Right atrium auricular region (tissue), 2 donors: ENCODE measurements around the gene CORO6. TPM values are rescaled to one million over a fixed set of nuclear protein-coding genes. Genes with fewer than 3 reads are reported as not detected.

Experiments
- DNase-seq: peaks from one replicate; pipeline ENCODE4 v3.0.0-alpha.2; 2019; ENCODE audit warnings: low spot score
- H3K27ac ChIP-seq, 2 donors: fragments of 200-600 bp; sonication (generic); 1 replicate in 1 of 2; 2 replicates in 1 of 2; pipeline ENCODE4 v1.5.1; 2016 to 2019
- H3K27me3 ChIP-seq, 2 donors: fragments of 200-600 bp; sonication (generic); one replicate each; pipeline versions ENCODE4 v1.5.1 to v1.6.0; 2017 to 2019
- H3K36me3 ChIP-seq: fragments of 200-600 bp; sonication (generic); one replicate; pipeline ENCODE4 v1.5.1; 2016
- H3K4me1 ChIP-seq, 2 donors: fragments of 200-600 bp; sonication (generic); one replicate each; pipeline versions ENCODE4 v1.5.1 to v1.6.0; 2017 to 2019
- H3K4me3 ChIP-seq, 2 donors: fragments of 200-600 bp; sonication (generic); 1 replicate in 1 of 2; 2 replicates in 1 of 2; pipeline ENCODE4 v1.5.1; 2017 to 2019; ENCODE audit warnings: mild to moderate bottlenecking in 1 of 2, moderate library complexity in 1 of 2
- H3K9me3 ChIP-seq, 2 donors: fragments of 200-600 bp; sonication (generic); one replicate each; pipeline ENCODE4 v1.5.1; 2019
- CTCF ChIP-seq, 2 donors: fragments of 200-600 bp; sonication (generic); IDR thresholded peaks; one replicate each; pipeline ENCODE4 v1.5.1; 2019; ENCODE audit warnings: antibody characterized with exemption in 2 of 2
- total RNA-seq, 2 donors: library from RNA; depleted of rRNA; stranded (reverse); fragments of >200 nt; gene quantifications; one replicate each; pipeline ENCODE4 v1.1.0, GENCODE V29; 2016

CORO6 gene
- total RNA-seq, 2 donors from 2014 or later = 65.0 to 87.6 TPM

- Histone ChIP-seq H3K27ac (peak overlapping the region in 1 of 2 donors; percentile 12), H3K4me3 (peak overlapping the region; percentile 16 to 44), H3K36me3 (no peaks in the 10 kb centered on the region), H3K9me3 (no peaks in the 10 kb centered on the region), H3K27me3 (no peaks in the 10 kb centered on the region), H3K4me1 (peaks cover 0 to 60% of the 10 kb centered on the region in 2 donors)
- peak; percentile 93 to 96 for TF ChIP-seq CTCF (IDR thresholded peaks at IDR 0.05)
- DNase-seq = peak; percentile 95
Observed at GRCh38 chr17:29613352-29613837, 9.3 kb downstream of the CORO6 start.

DNA sequence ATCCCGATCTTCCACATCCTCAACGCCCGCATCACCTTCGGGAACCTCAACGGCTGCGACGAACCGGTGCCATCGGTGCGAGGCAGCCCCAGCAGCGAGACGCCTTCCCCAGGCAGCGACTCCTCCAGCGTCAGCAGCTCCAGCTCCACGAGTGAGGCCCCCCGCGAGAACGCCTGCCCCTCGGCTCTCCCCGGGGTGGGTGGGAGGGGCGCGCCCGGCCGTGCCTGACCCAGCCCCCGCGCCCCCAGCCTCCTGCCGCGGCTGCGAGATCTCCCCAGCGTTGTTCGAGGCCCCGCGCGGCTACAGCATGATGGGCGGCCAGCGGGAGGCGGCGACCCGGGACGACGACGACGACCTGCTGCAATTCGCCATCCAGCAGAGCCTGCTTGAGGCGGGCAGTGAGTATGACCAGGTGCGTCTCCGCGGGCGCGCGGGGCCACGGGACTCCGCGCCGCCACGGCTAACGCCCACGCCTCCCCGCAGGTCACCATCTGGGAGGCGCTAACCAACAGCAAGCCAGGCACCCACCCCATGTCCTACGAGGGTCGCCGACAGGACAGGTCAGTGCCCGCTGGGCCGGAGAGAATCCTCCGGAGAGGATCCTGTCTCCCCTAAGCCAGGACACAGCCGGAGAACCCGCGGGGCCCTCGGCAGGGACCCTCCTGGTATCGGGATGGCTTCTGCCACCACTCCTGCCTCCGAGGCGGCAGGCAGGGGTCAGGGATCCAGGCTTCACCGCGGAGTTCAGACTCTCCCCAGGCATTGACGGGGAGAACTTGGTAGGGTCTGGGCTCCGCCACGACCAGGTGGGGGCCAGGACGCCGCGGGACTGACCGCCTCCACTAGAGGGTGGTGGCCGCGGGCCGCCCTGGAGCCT, 10.1 kb downstream of the CORO6 start:
- no peak for DNase-seq
- no peaks in the 10 kb centered on the region for H3K36me3 ChIP-seq
- H3K27ac ChIP-seq = peak overlapping the region in 1 of 2 donors; percentile 11
- no peaks in the 10 kb centered on the region for H3K9me3 ChIP-seq
- TF ChIP-seq CTCF (IDR thresholded peaks at IDR 0.05) = no peak
- no peaks in the 10 kb centered on the region for H3K27me3 ChIP-seq
- H3K4me1 ChIP-seq = peaks cover 0 to 53% of the 10 kb centered on the region in 2 donors
- H3K4me3 ChIP-seq = peak overlapping the region; percentile 16 to 44

DNA sequence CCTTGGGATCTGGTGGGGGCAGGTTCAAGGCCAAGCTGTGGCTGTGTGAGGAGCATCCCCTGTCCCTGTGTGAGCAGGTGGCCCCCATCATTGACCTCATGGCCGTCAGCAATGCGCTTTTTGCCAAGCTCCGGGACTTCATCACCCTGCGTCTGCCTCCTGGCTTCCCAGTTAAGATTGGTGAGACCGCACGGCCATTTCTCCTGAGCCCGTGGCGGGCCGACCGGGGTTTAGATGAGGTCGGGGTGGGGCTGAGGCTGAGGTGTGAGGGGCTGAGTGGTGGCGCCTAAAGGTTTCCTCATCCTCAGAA, 10.7 kb downstream of the CORO6 start:
- DNase-seq = no peak
- Histone ChIP-seq H3K9me3 (no peaks in the 10 kb centered on the region), H3K27me3 (no peaks in the 10 kb centered on the region), H3K27ac (no peak overlapping the region), H3K4me3 (no peak overlapping the region), H3K4me1 (peaks cover 0 to 47% of the 10 kb centered on the region in 2 donors), H3K36me3 (no peaks in the 10 kb centered on the region)
- no peak for TF ChIP-seq CTCF (IDR thresholded peaks at IDR 0.05)

GRCh38 chr17:29611351-29612093, 11.2 kb downstream of the CORO6 start:
- no peak overlapping the region for H3K4me3 ChIP-seq
- no peaks in the 10 kb centered on the region for H3K36me3 ChIP-seq
- H3K4me1 ChIP-seq = peaks cover 0 to 41% of the 10 kb centered on the region in 2 donors
- TF ChIP-seq CTCF (IDR thresholded peaks at IDR 0.05) = no peak
- no peaks in the 10 kb centered on the region for H3K27me3 ChIP-seq
- no peaks in the 10 kb centered on the region for H3K9me3 ChIP-seq
- DNase-seq = no peak
- no peak overlapping the region for H3K27ac ChIP-seq

GRCh38 chr17:29610395-29610794, 12.3 kb downstream of the CORO6 start:
- Histone ChIP-seq H3K27ac (no peak overlapping the region), H3K27me3 (no peaks in the 10 kb centered on the region), H3K4me3 (no peak overlapping the region), H3K9me3 (no peaks in the 10 kb centered on the region), H3K4me1 (peaks cover 0 to 30% of the 10 kb centered on the region in 2 donors), H3K36me3 (no peaks in the 10 kb centered on the region)
- no peak for TF ChIP-seq CTCF (IDR thresholded peaks at IDR 0.05)
- DNase-seq = no peak
